Stimulated activated CD8-positive, alpha-beta memory T cell treated with anti-CD3 and anti-CD28 coated beads, Interleukin-7, amount 100 ng/mL, for 1 hour (primary cell): ENCODE results near the gene RMDN3.

ENCODE experiments used
- DNase-seq, 2 donors: peaks; one replicate each; pipeline ENCODE4 v3.0.0-alpha.2; 2020; ENCODE audit warnings: low read depth in 2 of 2

The RMDN3 gene

DNA sequence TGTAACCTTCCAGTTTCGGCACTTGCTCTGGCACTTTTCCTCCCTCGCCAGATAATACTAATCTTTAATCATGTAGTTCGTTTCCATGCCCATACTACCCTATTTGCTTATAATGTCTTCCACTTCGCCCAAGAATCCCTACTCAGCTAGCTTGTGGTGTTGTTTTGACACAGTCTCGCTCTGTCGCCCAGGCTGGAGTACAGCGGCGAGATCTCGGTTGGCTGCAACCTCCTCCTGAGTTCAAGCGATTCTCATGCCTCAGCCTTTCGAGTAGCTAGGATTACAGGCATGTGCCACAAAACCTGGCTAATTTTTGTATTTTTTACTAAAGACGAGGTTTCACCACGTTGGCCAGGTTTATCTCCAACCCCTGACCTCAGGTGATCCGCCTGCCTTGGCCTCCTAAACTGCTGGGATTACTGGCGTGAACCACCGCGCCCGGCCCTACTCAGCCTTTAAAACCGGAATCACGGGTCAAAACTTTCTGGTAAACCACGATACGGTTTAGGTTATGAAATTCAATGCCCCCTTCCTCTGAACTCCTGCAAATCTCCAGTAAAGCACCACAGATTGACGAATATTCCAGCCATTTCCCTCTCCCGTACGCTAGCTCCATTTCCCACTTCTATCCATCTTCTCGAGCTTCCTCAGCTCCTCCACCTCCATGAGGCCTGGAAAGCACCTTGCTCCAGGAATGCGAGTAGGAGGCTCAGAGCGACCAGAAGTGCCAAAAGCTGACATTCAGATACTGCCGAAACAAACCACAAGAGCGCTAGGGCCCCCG is 61.0 kb downstream of the RMDN3 start:
- DNase-seq: no peak

DNA sequence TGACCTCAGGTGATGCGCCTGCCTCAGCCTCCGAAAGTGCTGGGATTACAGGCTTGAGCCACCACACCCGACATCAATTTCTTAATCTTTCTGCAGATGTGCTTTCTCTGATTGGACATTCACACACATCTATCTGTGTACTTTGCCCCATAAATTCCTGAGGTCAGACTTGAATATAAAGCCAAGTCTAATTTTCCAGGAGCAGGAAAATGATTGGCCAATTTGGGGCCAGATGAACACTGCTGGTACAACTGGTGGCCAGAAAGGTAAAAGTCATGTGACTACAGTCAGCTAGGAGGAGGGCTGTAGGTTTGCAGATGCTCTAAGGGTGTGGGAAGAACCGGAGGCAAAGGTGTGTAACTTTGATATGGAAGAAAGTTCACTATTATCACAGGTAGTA is 63.3 kb downstream of the RMDN3 start:
- no peak for DNase-seq

DNA sequence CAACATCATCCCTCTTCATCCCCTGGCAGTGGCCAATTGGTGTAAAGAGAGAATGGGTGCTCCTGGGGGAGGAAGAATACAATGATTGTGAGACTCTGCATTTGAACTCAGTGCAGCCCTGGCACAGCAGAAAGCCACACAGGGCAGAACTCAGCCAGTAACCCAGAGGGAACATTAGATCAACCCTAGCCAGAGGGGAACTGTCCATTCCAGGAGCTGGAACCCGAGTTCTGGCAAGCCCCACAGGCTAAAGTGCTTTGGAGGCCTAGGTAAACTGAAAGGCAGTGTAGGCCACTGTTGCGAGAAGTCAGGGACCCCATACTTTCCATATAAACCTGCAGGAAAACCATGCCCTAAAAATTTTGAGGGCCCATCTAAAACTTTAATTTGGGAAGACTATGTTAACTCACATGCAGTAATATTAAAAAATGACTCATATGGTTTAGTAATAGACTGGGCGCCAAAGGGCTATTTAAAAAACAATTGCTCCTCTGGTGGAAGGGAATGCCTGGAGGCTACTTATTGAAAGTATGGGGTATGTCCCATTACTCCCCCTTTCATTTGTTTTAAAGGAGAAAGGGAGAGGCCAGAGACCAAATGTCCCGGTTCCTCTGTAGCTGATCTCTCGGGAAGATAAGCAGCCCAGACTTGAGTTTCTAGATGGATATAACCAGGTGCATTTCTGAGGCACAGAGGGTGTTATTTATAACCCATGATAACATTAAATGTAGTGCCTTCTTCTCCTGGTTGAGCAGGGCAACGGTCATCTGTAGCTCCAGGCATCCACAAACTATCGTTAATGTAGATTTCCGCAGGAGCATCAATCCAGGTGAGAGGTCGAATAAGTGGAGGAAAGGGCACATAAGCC is 65.9 kb downstream of the RMDN3 start:
- DNase-seq: no peak
